ENCODE data around the gene ADAMTSL1. TPM values are rescaled to one million over a fixed set of nuclear protein-coding genes. Genes with fewer than 3 reads are reported as not detected.

ADAMTSL1 gene
- total and polyA plus RNA-seq, 2 experiments from 2014 or later, result 2.3 to 5.0 TPM

DNA sequence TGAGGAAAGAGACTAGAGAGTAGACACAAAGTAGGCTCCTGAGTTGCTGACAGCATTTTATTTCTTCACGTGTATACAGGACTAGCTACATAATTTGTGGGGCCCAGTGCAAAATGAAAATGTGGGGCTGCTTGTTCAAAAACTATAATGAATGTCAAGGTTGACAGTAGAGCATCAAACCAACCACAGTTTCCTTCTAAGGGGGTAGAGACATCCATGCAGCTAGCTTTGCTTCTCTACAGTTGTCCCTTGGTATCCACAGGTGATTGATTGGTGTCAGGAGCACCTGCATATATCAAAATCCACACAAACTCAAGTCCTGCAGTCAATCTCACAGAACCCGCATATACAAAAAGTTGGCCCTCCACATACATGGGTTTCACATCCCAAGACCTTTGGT lies 429.5 kb downstream of the ADAMTSL1 start:
- ATAC-seq, result no peak
- Histone ChIP-seq H3K79me2 (replicated peaks; ENCODE audit: insufficient read depth) (no peaks in the 10 kb centered on the region), H3K4me3 (no peak overlapping the region), H3K4me2 (no peak overlapping the region), H3F3A (replicated peaks; ENCODE audit: low read depth) (no peaks in the 10 kb centered on the region), H2AFZ (no peak overlapping the region), H4K20me1 (replicated peaks; ENCODE audit: insufficient read depth) (no peaks in the 10 kb centered on the region), H3K4me1 (ENCODE audit: insufficient read depth) (no peaks in the 10 kb centered on the region), H3K27me3 (ENCODE audit: insufficient read depth) (no peaks in the 10 kb centered on the region), H3K27ac (ENCODE audit: low read depth) (no peak overlapping the region), H3K9me2 (ENCODE audit: insufficient read depth) (peaks cover 5% of the 10 kb centered on the region; the same call in 1 of the 2 replicates), H3K36me3 (ENCODE audit: insufficient read depth) (no peaks in the 10 kb centered on the region)
- no peak overlapping the region for H3K4me3 Mint-ChIP-seq
- DNase-seq (ENCODE audit: low spot score), result no peak
- no peak overlapping the region for H3K27ac Mint-ChIP-seq
- H3K27me3 Mint-ChIP-seq (ENCODE audit: insufficient read depth, low read depth, poor library complexity), result no peaks in the 10 kb centered on the region
- H3K9me3 Mint-ChIP-seq, result peaks cover 9% of the 10 kb centered on the region; the same call in 2 of the 3 replicates
- peaks cover 6% of the 10 kb centered on the region; the same call in 1 of the 3 replicates for H3K4me1 Mint-ChIP-seq
- no peaks in the 10 kb centered on the region for H3K36me3 Mint-ChIP-seq (ENCODE audit: low read depth)
- TF ChIP-seq ZNF331 (CRISPR knock-in tag; IDR thresholded peaks at IDR 0.05; ENCODE audit: low read depth) (no peak), STAT1 (IDR thresholded peaks at IDR 0.05; ENCODE audit: unreplicated experiment) (no peak), ZNF114 (CRISPR knock-in tag; IDR thresholded peaks at IDR 0.05) (no peak), EZH2phosphoT487 (IDR thresholded peaks at IDR 0.05; ENCODE audit: unreplicated experiment) (no peak), CREB1 (CRISPR knock-in tag; IDR thresholded peaks at IDR 0.05; ENCODE audit: low read depth) (no peak), JUNB (IDR thresholded peaks at IDR 0.05; ENCODE audit: unreplicated experiment) (no peak), NANOG (IDR thresholded peaks at IDR 0.05; ENCODE audit: borderline replicate concordance) (no peak), POLR2AphosphoS5 (IDR thresholded peaks at IDR 0.05; ENCODE audit: low read depth) (no peak), EZH2 (IDR thresholded peaks at IDR 0.05; ENCODE audit: low read depth, unreplicated experiment) (no peak)
- TF ChIP-seq, protein P1, sequence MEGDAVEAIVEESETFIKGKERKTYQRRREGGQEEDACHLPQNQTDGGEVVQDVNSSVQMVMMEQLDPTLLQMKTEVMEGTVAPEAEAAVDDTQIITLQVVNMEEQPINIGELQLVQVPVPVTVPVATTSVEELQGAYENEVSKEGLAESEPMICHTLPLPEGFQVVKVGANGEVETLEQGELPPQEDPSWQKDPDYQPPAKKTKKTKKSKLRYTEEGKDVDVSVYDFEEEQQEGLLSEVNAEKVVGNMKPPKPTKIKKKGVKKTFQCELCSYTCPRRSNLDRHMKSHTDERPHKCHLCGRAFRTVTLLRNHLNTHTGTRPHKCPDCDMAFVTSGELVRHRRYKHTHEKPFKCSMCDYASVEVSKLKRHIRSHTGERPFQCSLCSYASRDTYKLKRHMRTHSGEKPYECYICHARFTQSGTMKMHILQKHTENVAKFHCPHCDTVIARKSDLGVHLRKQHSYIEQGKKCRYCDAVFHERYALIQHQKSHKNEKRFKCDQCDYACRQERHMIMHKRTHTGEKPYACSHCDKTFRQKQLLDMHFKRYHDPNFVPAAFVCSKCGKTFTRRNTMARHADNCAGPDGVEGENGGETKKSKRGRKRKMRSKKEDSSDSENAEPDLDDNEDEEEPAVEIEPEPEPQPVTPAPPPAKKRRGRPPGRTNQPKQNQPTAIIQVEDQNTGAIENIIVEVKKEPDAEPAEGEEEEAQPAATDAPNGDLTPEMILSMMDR (conservative IDR thresholded peaks at IDR 0.05; ENCODE audit: low read depth in 2 of 2), result no peak
- TF ChIP-seq, protein P2, sequence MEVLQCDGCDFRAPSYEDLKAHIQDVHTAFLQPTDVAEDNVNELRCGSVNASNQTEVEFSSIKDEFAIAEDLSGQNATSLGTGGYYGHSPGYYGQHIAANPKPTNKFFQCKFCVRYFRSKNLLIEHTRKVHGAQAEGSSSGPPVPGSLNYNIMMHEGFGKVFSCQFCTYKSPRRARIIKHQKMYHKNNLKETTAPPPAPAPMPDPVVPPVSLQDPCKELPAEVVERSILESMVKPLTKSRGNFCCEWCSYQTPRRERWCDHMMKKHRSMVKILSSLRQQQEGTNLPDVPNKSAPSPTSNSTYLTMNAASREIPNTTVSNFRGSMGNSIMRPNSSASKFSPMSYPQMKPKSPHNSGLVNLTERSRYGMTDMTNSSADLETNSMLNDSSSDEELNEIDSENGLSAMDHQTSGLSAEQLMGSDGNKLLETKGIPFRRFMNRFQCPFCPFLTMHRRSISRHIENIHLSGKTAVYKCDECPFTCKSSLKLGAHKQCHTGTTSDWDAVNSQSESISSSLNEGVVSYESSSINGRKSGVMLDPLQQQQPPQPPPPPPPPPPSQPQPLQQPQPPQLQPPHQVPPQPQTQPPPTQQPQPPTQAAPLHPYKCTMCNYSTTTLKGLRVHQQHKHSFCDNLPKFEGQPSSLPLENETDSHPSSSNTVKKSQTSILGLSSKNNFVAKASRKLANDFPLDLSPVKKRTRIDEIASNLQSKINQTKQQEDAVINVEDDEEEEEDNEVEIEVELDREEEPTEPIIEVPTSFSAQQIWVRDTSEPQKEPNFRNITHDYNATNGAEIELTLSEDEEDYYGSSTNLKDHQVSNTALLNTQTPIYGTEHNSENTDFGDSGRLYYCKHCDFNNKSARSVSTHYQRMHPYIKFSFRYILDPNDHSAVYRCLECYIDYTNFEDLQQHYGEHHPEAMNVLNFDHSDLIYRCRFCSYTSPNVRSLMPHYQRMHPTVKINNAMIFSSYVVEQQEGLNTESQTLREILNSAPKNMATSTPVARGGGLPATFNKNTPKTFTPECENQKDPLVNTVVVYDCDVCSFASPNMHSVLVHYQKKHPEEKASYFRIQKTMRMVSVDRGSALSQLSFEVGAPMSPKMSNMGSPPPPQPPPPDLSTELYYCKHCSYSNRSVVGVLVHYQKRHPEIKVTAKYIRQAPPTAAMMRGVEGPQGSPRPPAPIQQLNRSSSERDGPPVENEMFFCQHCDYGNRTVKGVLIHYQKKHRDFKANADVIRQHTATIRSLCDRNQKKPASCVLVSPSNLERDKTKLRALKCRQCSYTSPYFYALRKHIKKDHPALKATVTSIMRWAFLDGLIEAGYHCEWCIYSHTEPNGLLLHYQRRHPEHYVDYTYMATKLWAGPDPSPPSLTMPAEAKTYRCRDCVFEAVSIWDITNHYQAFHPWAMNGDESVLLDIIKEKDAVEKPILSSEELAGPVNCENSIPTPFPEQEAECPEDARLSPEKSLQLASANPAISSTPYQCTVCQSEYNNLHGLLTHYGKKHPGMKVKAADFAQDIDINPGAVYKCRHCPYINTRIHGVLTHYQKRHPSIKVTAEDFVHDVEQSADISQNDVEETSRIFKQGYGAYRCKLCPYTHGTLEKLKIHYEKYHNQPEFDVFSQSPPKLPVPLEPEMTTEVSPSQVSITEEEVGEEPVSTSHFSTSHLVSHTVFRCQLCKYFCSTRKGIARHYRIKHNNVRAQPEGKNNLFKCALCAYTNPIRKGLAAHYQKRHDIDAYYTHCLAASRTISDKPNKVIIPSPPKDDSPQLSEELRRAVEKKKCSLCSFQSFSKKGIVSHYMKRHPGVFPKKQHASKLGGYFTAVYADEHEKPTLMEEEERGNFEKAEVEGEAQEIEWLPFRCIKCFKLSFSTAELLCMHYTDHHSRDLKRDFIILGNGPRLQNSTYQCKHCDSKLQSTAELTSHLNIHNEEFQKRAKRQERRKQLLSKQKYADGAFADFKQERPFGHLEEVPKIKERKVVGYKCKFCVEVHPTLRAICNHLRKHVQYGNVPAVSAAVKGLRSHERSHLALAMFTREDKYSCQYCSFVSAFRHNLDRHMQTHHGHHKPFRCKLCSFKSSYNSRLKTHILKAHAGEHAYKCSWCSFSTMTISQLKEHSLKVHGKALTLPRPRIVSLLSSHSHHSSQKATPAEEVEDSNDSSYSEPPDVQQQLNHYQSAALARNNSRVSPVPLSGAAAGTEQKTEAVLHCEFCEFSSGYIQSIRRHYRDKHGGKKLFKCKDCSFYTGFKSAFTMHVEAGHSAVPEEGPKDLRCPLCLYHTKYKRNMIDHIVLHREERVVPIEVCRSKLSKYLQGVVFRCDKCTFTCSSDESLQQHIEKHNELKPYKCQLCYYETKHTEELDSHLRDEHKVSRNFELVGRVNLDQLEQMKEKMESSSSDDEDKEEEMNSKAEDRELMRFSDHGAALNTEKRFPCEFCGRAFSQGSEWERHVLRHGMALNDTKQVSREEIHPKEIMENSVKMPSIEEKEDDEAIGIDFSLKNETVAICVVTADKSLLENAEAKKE (CRISPR knock-in tag; IDR thresholded peaks at IDR 0.05), result no peak
- TF ChIP-seq, protein P3, sequence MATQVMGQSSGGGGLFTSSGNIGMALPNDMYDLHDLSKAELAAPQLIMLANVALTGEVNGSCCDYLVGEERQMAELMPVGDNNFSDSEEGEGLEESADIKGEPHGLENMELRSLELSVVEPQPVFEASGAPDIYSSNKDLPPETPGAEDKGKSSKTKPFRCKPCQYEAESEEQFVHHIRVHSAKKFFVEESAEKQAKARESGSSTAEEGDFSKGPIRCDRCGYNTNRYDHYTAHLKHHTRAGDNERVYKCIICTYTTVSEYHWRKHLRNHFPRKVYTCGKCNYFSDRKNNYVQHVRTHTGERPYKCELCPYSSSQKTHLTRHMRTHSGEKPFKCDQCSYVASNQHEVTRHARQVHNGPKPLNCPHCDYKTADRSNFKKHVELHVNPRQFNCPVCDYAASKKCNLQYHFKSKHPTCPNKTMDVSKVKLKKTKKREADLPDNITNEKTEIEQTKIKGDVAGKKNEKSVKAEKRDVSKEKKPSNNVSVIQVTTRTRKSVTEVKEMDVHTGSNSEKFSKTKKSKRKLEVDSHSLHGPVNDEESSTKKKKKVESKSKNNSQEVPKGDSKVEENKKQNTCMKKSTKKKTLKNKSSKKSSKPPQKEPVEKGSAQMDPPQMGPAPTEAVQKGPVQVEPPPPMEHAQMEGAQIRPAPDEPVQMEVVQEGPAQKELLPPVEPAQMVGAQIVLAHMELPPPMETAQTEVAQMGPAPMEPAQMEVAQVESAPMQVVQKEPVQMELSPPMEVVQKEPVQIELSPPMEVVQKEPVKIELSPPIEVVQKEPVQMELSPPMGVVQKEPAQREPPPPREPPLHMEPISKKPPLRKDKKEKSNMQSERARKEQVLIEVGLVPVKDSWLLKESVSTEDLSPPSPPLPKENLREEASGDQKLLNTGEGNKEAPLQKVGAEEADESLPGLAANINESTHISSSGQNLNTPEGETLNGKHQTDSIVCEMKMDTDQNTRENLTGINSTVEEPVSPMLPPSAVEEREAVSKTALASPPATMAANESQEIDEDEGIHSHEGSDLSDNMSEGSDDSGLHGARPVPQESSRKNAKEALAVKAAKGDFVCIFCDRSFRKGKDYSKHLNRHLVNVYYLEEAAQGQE (IDR thresholded peaks at IDR 0.05; ENCODE audit: unreplicated experiment), result no peak
- TF ChIP-seq, protein P4, sequence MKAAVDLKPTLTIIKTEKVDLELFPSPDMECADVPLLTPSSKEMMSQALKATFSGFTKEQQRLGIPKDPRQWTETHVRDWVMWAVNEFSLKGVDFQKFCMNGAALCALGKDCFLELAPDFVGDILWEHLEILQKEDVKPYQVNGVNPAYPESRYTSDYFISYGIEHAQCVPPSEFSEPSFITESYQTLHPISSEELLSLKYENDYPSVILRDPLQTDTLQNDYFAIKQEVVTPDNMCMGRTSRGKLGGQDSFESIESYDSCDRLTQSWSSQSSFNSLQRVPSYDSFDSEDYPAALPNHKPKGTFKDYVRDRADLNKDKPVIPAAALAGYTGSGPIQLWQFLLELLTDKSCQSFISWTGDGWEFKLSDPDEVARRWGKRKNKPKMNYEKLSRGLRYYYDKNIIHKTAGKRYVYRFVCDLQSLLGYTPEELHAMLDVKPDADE (IDR thresholded peaks at IDR 0.05), result no peak
